ENCODE results near the gene KLHDC4.
"Not testable (repeated sequence)": the region's sequence is repeated elsewhere in the genome, so short reads cannot be mapped to it uniquely, and the experiment has no call there.

KLHDC4 gene

DNA sequence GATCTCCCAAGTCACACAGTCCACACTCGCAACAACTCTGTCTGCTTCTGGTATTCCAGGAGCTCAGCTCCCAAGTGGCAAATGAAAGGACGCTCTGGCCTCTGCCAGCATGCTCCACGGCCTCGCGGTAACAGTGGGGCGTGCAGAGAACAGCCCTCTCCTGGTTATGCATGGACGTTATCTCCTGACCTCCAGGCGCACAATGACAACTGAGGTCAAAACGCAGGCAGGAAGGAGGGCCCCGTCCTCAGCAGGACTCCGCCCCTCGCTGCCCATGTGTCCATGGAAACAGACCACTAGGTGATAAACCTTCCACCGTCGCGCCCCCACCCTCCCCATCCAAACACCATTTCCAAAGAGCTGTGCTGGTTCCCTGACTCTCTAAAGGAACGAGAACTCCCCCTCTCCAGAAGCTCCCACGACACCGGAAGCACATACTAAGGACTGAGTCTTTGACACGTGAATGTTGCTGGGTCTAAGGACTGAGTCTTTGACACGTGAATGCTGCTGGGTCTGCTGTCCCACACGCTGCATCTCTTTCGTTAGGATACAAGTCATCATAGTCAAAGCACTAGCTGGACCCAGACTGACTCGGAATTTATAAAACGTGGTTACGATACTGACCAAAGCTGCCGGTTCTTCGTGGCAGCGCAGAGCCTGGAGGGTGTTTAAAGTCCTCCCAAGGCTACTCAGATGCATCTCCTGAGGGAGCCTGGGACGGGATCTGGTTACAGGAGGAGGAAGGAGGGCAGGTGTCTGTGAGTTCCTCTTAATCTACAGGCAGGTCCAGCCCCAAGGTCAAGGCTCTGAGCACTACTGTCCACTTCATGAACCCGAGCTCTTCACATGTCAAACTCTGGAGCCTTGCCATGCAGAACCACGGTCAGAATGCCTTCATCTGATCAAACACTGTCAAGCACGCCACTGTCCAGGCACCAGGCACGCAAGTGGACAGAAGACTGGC, 43.9 kb downstream of the KLHDC4 start:
- DNase-seq, result no peak

DNA sequence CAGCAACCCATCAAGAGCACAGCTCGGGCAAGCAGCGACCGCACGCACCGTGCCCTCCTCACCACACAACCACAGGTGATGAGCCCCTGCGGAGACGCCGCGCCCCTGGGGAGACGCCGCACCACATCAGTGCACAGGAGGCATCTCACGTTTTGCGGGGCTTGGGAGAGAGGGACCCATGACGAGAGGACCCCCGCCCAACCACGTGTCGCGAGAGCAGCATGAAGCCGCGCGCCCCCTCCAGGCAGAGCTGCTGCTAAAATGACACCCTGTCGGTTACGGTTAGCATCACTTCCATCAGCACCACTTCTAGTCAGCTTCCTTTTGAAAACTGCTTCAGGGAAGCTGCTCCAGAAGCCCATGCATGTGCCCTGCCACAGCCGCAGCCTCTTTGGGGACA, 45.3 kb downstream of the KLHDC4 start:
- DNase-seq, result no peak

- DNase-seq, result not testable (repeated sequence)
Observed at GRCh38 chr16:87718831-87719230, 47.0 kb downstream of the KLHDC4 start.

DNA sequence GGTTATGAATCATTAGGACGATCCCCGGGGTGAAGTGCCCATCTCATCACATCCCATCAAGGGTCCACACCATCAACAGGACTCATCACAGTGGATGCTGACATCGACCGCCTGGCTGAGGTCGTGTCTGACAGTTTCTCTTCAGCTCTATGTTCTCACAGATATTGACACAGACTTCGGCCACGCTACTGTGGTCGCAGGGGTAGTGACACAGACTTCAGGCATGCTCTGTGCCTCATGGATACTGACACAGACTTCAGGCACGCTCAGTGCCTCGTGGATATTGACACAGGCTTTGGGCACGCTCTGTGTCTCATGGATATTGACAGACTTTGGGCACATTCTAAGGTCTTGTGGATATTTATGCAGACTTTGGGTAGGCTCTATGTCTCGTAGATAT, 50.1 kb downstream of the KLHDC4 start:
- no peak for DNase-seq

DNA sequence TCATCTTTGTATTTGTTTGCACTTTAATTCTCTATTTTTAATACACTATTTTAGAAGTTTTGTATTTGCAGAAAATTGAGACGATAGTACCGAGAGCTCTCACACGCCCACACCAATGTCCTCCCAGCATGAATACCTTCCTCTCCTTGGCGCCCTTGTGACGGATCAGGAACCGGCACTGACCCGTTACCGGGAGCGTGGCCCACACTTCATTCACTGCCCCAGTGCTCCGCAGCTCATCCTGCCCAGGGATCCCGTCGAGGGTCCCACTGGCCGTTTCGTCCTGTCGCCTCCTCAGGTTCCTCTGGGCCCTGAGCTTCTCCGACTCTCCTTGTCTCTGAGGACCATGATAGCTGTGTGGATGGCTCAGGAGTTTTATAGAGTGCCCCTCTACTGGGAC, 50.6 kb downstream of the KLHDC4 start:
- no peak for DNase-seq

DNA sequence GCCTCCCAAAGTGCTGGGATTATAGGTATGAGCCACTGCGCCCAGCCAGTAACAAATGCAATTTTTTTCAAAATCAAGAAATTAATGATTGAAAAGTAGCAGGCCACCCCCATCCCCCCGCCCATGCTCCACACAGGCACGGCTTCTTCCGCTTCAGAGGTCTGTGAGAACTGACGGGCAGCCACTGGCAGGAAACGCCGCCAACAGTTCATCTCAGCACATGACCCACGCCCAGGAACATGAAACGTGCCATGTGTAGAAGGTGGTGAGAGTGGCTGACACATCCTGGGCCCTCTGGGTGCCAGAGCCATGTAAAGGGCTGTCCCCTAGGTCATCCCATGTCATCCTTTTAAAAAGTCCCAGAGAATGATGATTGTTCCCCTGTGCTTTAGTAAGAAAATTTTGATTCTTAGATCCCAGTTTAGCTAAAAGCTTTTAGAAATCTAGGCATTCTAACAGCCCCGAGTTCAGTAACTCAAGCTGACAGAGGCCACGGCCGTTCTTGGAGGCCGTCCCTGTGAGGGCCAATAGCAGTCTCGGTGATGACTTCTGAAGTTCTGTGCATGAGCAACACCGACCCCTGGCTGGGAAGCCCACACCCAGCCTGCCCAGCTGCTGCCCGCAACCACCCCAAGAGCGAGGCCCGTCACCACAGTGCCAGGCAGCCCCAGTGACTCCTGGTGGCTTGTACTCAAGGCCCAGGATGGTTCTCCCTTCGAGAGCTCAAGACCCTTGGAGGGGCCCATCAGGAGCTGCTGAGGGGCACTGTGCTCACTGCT, 52.1 kb downstream of the KLHDC4 start:
- DNase-seq, result no peak

- no peak for DNase-seq
Observed at GRCh38 chr16:87712184-87712762, 53.5 kb downstream of the KLHDC4 start.

DNA sequence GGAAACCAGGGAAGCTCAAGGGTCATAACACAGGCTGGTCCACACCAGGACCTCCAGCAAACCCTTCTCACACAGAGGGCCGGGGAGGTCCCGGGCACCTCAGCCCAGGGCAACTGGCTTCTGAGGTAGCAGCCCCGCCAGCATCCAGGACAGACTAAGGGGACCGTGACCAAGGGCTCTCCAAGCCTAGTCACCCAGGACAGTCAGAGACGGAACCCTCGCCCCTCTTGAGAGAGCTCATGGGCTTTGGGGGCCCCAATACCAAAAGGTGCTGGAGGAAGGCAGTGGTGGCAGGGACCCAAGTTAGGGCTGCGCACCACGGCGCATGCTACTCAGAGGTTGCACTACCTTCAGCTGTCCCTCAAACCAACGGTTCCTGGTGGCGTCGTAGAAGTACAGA, 54.9 kb downstream of the KLHDC4 start:
- no peak for DNase-seq

- DNase-seq, result no peak
Observed at GRCh38 chr16:87709677-87710076, 56.1 kb downstream of the KLHDC4 start.

GRCh38 chr16:87708881-87709638, 56.7 kb downstream of the KLHDC4 start:
- no peak for DNase-seq

DNA sequence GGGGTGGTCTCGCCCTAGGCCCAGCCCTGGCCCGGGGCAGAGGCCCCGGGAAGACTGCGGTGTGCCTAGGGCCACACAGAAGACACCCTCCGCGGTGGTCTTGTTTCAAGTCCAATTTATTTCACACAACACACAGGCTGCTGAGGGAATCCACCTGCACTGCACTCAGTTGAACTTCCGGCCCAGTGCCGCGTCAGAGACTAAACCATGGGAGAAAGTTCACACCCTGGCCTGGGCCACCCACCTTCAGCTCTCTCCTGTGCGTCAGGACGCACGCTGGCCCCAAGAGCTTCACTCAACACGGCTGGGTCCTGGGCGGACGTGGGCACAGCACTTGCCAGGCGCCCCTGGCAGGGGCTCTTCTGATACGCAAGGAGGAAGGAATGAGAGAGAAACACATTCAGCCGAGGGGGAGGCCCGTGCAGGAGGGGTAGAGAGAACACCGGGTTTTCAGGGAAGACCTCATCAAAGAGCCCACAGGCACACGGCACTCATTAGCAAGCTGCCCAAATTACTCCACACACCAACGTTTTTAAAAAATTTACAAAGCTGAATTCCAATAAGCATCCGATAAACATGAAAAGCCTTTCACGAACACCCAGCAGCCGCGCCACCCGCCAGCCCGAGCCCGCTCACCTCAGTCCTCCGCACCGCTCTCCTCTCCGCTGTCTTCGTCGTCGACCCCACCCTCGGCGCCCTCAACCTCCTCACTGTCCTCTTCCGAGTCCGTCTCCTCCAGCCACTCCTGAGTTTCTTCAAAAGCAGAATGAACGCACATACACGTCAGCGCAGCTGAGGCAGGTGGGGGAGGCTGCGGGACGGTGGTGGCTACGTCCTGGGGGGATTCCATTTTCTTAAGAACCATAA, 57.8 kb downstream of the KLHDC4 start:
- no peak for DNase-seq

GRCh38 chr16:87707097-87707496, 58.7 kb downstream of the KLHDC4 start:
- DNase-seq, result no peak

DNA sequence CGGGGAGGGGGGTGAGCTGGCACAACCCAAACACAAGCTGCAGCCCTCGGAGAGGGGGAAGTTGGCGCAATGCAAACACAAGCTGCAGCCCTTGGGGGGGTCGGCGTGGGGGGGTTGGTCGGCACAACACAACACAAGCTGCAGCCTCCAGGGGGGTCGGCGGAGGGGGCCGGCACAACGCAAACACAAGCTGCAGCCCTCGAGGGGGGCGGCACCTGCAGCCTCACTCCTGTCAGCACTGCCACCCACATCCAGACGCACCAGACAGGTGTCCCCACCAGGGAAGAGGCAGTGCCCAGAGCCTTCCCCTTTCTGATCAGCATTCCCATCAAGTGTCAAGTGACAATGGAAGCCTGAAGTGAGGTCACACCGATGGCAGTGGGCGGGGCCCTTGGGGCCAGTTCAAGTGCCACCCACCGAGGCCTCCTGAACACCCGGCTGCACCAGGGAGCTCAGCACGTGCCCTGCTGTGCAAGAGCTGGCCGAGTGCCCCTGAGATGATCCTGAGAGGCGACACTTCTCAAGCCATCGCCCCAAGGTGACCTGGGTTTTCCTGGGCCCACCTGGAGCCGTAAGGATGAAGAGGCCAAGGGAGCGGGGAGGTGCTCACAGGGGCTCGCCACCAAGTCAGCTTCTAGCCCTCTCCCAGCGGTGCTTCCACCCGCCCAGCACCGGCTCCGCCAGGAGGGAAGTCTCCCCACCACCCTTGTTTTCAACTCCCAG, 59.3 kb downstream of the KLHDC4 start:
- DNase-seq, result peak; percentile 15

DNA sequence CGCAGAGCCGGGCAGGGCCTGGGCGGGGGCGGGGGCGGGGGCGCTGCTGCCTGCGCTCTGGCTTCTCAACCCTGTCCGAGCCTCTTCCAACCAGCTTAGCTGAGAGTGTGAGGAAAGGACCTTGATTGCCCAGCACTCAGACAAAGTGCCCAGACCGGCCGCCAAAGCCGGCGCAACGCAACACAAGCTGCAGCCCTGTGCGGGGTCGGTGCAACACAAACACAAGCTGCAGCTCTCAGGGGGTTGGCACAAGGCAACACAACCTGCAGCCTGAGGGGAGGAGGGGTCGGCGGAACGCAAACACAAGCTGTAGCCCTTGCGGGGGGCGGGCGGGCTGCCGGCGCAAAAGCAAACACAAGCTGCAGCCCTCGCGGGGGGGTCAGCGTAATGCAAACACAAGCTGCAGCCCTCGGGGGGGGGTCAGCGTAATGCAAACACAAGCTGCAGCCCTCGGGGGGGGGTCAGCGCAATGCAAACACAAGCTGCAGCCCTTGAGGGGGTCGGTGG, 60.0 kb downstream of the KLHDC4 start:
- DNase-seq, result peak; percentile 26

DNA sequence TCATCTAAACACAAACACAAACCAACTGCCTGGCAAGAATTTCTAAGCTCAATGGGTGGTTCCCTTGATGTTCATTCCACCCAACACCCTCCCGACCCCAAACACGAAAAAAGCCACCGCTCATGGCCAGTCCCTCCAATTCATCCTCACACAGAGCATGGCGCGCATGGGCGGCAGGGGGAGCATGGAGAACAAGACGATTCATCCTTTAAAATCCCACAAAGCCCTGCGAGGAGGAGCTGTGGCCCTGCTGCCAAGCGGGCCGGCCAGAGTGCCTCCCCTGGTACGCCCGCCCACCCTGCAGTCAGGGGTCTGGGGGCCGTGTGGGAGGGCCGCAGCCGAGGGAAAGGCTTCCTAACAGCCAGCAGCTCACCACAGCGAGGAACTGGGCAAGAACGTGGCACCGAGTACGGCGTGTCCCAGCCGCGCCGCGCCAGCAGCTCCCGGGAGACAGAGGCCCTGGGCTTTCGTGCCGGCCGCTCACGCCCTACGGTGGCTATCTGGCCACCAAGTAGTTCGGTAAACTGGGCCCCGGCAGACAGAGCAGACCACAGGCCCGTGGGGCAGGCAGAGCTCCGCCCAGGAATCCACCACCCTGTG, 60.9 kb downstream of the KLHDC4 start:
- no peak for DNase-seq

DNA sequence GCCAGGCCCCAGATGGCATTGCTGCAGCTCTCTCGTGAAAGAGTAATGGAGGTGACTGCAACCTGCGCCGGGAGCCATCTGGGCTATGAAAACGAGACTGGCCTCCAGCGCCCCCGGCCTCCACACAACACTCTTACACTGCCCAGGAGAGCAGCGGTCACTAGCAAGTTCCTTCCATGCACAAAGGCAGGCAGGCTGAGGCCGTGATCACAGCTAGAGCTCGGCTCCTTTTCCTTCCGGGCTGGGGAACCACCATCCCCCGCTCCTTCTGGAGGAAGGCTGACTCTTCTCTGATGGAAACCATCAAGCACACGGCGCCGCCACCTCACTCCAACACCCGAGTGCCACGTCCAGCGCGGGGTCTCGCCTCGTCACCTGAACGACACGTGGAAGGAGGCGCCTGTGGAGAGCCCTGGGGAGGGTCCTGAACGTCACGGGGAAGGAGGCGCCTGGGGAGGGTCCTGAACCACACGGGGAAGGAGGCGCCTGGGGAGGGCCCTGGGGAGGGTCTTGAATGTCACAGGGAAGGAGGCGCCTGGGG, 61.9 kb downstream of the KLHDC4 start:
- DNase-seq, result no peak

DNA sequence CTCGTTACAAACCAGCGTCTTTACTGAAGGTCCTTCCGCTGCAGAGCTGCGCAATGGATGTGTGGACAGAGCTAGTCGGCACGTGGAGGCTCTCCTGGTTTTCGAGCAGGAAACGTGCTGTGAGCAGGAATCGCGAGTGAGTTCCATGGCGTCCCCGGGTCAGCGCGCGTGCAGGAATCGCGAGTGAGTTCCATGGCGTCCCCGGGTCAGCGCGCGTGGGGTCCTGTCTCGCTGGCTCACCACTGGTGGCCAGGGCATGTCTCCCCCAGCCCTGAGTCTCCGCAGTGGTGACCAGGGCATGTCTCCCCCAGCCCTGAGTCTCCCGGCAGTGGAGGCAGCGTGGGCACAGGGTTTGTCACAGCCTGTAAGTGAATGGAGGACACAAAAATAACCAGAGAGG, 62.7 kb downstream of the KLHDC4 start:
- no peak for DNase-seq

DNA sequence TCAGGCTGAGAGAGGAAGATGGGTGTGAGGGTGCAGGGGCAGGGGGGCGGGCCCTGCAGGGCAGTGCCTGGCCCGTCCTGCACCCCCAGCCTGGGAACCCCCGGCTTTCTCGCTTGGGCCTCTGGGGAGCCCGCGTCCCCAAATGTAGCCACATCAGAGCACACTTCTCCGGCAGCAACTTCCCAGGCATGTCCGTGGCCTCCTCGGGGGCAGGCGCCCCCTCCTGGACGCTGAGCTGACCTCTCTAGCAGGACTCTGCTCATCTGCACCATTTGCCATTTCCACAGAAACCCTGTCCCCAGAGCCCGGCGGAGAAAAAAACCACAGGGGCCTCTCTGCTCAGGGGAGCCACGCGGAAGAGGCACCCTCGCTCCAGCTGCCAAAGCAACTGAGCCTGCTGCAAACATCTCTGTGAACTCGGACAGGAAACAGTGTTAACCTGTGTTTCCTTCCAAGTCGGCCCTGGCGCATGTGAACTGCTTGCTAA, 63.4 kb downstream of the KLHDC4 start:
- peak; percentile 31 for DNase-seq

GRCh38 chr16:87701505-87701921, 64.3 kb downstream of the KLHDC4 start:
- DNase-seq, result no peak

GRCh38 chr16:87701078-87701460, 64.7 kb downstream of the KLHDC4 start:
- no peak for DNase-seq

All from right kidney (tissue), 1 donor.